PC-3 (cell line): ENCODE data around the gene POTEF.

Experiments used
- CTCF ChIP-seq: fragments of 300-600 bp; sonication (generic); conservative IDR thresholded peaks from 2 replicates; pipeline ENCODE4 v1.5.1; 2017; ENCODE audit warnings: antibody characterized with exemption, low read depth, mild to moderate bottlenecking, low read length
- EZH2 ChIP-seq: fragments of 300-600 bp; sonication (generic); IDR thresholded peaks from one replicate; pipeline ENCODE4 v1.6.1; 2017; ENCODE audit warnings: antibody characterized with exemption, mild to moderate bottlenecking, low read length; ENCODE audit not compliant: unreplicated experiment

DNA sequence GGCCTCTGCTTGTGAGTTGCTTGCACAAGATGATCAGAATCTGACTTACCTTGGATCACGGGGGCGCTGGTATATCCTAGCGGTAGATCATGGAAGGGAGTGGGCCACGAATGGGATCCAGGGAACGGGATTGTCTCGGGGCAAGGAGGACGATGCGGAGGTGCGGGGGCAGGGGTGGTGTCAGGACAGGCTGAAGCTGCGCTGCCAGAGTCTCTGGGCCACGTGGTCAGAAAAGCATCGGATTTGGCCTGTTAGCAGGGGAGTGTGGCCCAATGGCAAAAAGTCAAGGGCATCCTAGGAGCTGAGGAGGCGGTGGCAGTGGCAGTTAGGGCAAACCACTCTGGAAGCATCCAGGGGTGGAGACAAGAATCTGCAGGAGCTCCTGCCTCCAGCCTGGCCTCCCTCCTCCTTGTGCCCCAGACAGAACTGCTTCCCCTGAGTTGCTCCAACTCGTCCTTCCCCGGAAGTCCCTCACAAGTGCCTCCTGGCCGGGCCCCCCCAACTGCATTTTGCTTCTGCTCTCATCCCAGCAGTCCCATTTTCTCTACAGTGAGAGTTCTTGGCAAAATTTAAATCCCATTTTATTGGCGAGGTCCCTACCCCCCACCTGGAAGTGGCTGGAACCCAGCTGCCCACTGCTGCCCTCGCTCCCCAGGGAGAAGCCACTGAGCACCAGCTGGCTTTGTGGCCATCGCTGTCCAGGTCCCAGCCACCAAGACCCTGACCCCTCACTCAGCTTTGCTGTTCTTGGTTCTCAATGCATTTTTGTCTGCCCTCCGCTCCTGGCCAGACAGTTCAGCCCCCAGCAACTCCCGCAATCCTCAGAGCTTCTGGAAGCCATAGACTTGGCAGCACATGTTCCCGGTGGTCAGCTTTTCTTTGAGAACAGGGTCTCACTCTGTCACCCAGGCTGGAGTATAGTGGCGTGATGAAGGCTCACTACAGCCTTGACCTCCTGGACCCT is 21.4 kb upstream of the POTEF start:
- TF ChIP-seq CTCF (no peak), EZH2 (no peak)
